Suprapubic skin (tissue), 4 donors: ENCODE results near the gene CRB1.

Experiments used
- POLR2A ChIP-seq, 2 donors: fragments of 450-650 bp; IDR thresholded peaks; one replicate each; pipeline ENCODE4 v1.6.1; 2017; ENCODE audit warnings: antibody characterized with exemption in 2 of 2, mild to moderate bottlenecking in 2 of 2, moderate library complexity in 2 of 2
- POLR2AphosphoS5 ChIP-seq, 3 donors: sonication (generic); formaldehyde crosslinking; IDR thresholded peaks; one replicate each; pipeline ENCODE4 v1.6.1; 2017; ENCODE audit warnings: antibody characterized with exemption in 3 of 3
- TF ChIP-seq, protein P1 (sequence below), 2 donors: fragments of 200-600 bp in 1 of 2; fragments of 450-650 bp in 1 of 2; sonication (generic) in 1 of 2; IDR thresholded peaks; one replicate each; pipeline ENCODE4 v1.5.1; 2016 to 2019; ENCODE audit warnings: antibody characterized with exemption in 2 of 2, mild to moderate bottlenecking in 1 of 2, moderate library complexity in 1 of 2

- TF ChIP-seq, protein P1, sequence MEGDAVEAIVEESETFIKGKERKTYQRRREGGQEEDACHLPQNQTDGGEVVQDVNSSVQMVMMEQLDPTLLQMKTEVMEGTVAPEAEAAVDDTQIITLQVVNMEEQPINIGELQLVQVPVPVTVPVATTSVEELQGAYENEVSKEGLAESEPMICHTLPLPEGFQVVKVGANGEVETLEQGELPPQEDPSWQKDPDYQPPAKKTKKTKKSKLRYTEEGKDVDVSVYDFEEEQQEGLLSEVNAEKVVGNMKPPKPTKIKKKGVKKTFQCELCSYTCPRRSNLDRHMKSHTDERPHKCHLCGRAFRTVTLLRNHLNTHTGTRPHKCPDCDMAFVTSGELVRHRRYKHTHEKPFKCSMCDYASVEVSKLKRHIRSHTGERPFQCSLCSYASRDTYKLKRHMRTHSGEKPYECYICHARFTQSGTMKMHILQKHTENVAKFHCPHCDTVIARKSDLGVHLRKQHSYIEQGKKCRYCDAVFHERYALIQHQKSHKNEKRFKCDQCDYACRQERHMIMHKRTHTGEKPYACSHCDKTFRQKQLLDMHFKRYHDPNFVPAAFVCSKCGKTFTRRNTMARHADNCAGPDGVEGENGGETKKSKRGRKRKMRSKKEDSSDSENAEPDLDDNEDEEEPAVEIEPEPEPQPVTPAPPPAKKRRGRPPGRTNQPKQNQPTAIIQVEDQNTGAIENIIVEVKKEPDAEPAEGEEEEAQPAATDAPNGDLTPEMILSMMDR (IDR thresholded peaks at IDR 0.05), result no peak
- no peak for TF ChIP-seq POLR2AphosphoS5 (IDR thresholded peaks at IDR 0.05)
- no peak for TF ChIP-seq POLR2A (IDR thresholded peaks at IDR 0.05)
Observed at GRCh38 chr1:197374428-197374827, 106.4 kb downstream of the CRB1 start.
